ENCODE results near the gene PEX7. TPM values are rescaled to one million over a fixed set of nuclear protein-coding genes. Genes with fewer than 3 reads are reported as not detected.

The PEX7 gene
- total RNA-seq, 1 experiment from 2014 or later, result 3.9 TPM

GRCh38 chr6:136795386-136795785, 27.0 kb upstream of the PEX7 start:
- CTCF ChIA-PET, result interaction anchor here (0.7 kb wide), 1 partner anchor 1271 kb away, joined by 3 read pairs; no protein-coding TSS in a partner anchor
- Mint-ChIP-seq H3K36me3 (ENCODE audit: insufficient read depth, unreplicated experiment) (peaks cover 28% of the 10 kb centered on the region), H3K4me3 (ENCODE audit: low read depth, unreplicated experiment) (no peak overlapping the region), H3K4me1 (ENCODE audit: low read depth, unreplicated experiment) (no peaks in the 10 kb centered on the region), H3K9me3 (ENCODE audit: low read depth, unreplicated experiment) (no peaks in the 10 kb centered on the region), H3K27me3 (ENCODE audit: unreplicated experiment) (no peaks in the 10 kb centered on the region), H3K27ac (ENCODE audit: unreplicated experiment) (no peak overlapping the region)
- intact Hi-C loops (cut with micrococcal nuclease; ENCODE audit: unreplicated experiment), result no loop called here
- no peak for DNase-seq
- BruUV-seq (replicated peaks), result no TSS peak
- TF ChIP-seq CTCF (IDR thresholded peaks at IDR 0.05; ENCODE audit: unreplicated experiment), result no peak

GRCh38 chr6:136795996-136796395, 26.4 kb upstream of the PEX7 start:
- Mint-ChIP-seq H3K4me3 (ENCODE audit: low read depth, unreplicated experiment) (no peak overlapping the region), H3K36me3 (ENCODE audit: insufficient read depth, unreplicated experiment) (peaks cover 21% of the 10 kb centered on the region), H3K4me1 (ENCODE audit: low read depth, unreplicated experiment) (no peaks in the 10 kb centered on the region), H3K9me3 (ENCODE audit: low read depth, unreplicated experiment) (no peaks in the 10 kb centered on the region), H3K27ac (ENCODE audit: unreplicated experiment) (no peak overlapping the region), H3K27me3 (ENCODE audit: unreplicated experiment) (no peaks in the 10 kb centered on the region)
- BruUV-seq (replicated peaks), result no TSS peak
- intact Hi-C loops (cut with micrococcal nuclease; ENCODE audit: unreplicated experiment), result no loop called here
- CTCF ChIA-PET, result no interaction called here
- no peak for DNase-seq
- no peak for TF ChIP-seq CTCF (IDR thresholded peaks at IDR 0.05; ENCODE audit: unreplicated experiment)

GRCh38 chr6:136798044-136798443, 24.3 kb upstream of the PEX7 start:
- Mint-ChIP-seq H3K36me3 (ENCODE audit: insufficient read depth, unreplicated experiment) (peaks cover under 1% of the 10 kb centered on the region), H3K4me3 (ENCODE audit: low read depth, unreplicated experiment) (no peak overlapping the region), H3K4me1 (ENCODE audit: low read depth, unreplicated experiment) (no peaks in the 10 kb centered on the region), H3K27me3 (ENCODE audit: unreplicated experiment) (no peaks in the 10 kb centered on the region), H3K9me3 (ENCODE audit: low read depth, unreplicated experiment) (no peaks in the 10 kb centered on the region), H3K27ac (ENCODE audit: unreplicated experiment) (no peak overlapping the region)
- BruUV-seq (replicated peaks), result no TSS peak
- intact Hi-C loops (cut with micrococcal nuclease; ENCODE audit: unreplicated experiment), result no loop called here
- no peak for DNase-seq
- CTCF ChIA-PET, result no interaction called here
- no peak for TF ChIP-seq CTCF (IDR thresholded peaks at IDR 0.05; ENCODE audit: unreplicated experiment)

GRCh38 chr6:136801581-136801980, 20.8 kb upstream of the PEX7 start:
- DNase-seq, result no peak
- no peak overlapping the region for H3K27ac Mint-ChIP-seq (ENCODE audit: unreplicated experiment)
- intact Hi-C loops (cut with micrococcal nuclease; ENCODE audit: unreplicated experiment), result no loop called here
- CTCF ChIA-PET, result no interaction called here
- no peak for TF ChIP-seq CTCF (IDR thresholded peaks at IDR 0.05; ENCODE audit: unreplicated experiment)
- H3K4me3 Mint-ChIP-seq (ENCODE audit: low read depth, unreplicated experiment), result no peak overlapping the region
- H3K36me3 Mint-ChIP-seq (ENCODE audit: insufficient read depth, unreplicated experiment), result no peaks in the 10 kb centered on the region
- BruUV-seq (replicated peaks), result no TSS peak
- H3K27me3 Mint-ChIP-seq (ENCODE audit: unreplicated experiment), result no peaks in the 10 kb centered on the region
- no peaks in the 10 kb centered on the region for H3K4me1 Mint-ChIP-seq (ENCODE audit: low read depth, unreplicated experiment)
- no peaks in the 10 kb centered on the region for H3K9me3 Mint-ChIP-seq (ENCODE audit: low read depth, unreplicated experiment)
